ENCODE measurements around the gene MANBA. TPM values are rescaled to one million over a fixed set of nuclear protein-coding genes. Genes with fewer than 3 reads are reported as not detected.

MANBA gene
- total and polyA plus RNA-seq, 2 of the 4 experiments (the other 2 are of a cell fraction): 11.5 to 17.2 TPM

DNA sequence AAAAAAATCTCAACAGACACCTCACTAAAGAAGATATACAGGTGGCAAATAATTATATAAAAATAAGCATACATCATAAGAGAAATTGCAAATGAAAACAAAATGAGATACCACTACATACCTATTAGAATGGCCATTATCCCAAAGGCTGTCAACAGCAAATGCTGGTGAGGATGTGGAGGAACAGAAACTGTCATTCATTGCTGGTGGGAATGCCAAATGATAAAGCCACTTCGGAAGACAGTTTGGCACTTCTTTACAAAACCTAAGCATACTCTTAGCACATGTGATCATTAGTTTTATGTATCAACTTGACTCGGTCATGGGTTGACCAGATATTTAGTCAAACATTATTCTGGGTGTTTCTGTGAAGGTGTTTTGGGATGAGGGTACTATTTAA lies 13.5 kb upstream of the MANBA start:
- CTCF ChIA-PET: no interaction called here
- Histone ChIP-seq H4K91ac (ENCODE audit: insufficient read depth, low read depth, low read length) (no peak overlapping the region), H3K27me3 (ENCODE audit: control insufficient read depth, insufficient read depth, low read length) (no peaks in the 10 kb centered on the region), H2AK5ac (ENCODE audit: low read depth, low read length) (no peak overlapping the region), H2BK5ac (ENCODE audit: low read depth, low read length, poor library complexity, severe bottlenecking) (no peak overlapping the region), H2BK120ac (ENCODE audit: low read depth, low read length) (no peak overlapping the region), H3K23ac (ENCODE audit: low read depth, low read length) (no peak overlapping the region), H3K9me1 (ENCODE audit: insufficient read depth, low read length) (no peaks in the 10 kb centered on the region), H3K14ac (replicated peaks; ENCODE audit: low read depth, low read length) (no peak overlapping the region), H3K4me1 (ENCODE audit: control insufficient read depth, insufficient read depth, low read length) (no peaks in the 10 kb centered on the region), H3K27ac (ENCODE audit: insufficient read depth, low read length) (no peak overlapping the region), H3K4me3 (ENCODE audit: insufficient read depth, low read depth, low read length) (no peak overlapping the region), H2AK9ac (replicated peaks; ENCODE audit: low read depth, low read length, poor library complexity) (no peak overlapping the region), H3K18ac (ENCODE audit: low read depth, low read length) (no peak overlapping the region), H3K79me1 (ENCODE audit: low read depth in 1 of 2, low read length in 2 of 2) (no peaks in the 10 kb centered on the region), H4K20me1 (ENCODE audit: insufficient read depth, low read length) (no peaks in the 10 kb centered on the region), H3K56ac (ENCODE audit: extremely low read depth, insufficient read depth, low read length) (no peak overlapping the region), H2BK15ac (ENCODE audit: low read depth, low read length) (no peak overlapping the region), H4K5ac (ENCODE audit: low read depth, low read length) (no peak overlapping the region), H2BK20ac (ENCODE audit: low read depth, low read length) (no peak overlapping the region), H3K9ac (ENCODE audit: low read depth, low read length) (no peak overlapping the region), H3K36me3 (ENCODE audit: control insufficient read depth, insufficient read depth, low read length) (no peaks in the 10 kb centered on the region), H3K4me2 (ENCODE audit: low read depth, low read length) (no peak overlapping the region), H2AFZ (replicated peaks; ENCODE audit: low read length, poor library complexity) (no peak overlapping the region), H4K8ac (ENCODE audit: low read depth in 2 of 2, low read length in 2 of 2) (no peak overlapping the region), H3K9me3 (ENCODE audit: control insufficient read depth, insufficient read depth, low read length) (no peaks in the 10 kb centered on the region), H3K4ac (ENCODE audit: low read depth, low read length) (no peak overlapping the region)
- BruUV-seq (replicated peaks): no TSS peak
- POLR2A ChIA-PET (ENCODE audit: unreplicated experiment): no interaction called here
- in situ Hi-C loops (cut with MboI; ENCODE audit: low sequenced_read_pairs): no loop called here
- 80% methylated on average over 1 of the region's 2 CpGs; no CpG with 5 or more reads in 1 of the 2 experiments for WGBS, 2 experiments (ENCODE audit: extremely low coverage in 2 of 2, insufficient read length in 1 of 2)
- ATAC-seq (ENCODE audit: low read depth) (no peak), DNase-seq (no peak)
- intact Hi-C loops (cut with micrococcal nuclease): no loop called here
- dilution Hi-C loops (cut with HindIII; ENCODE audit: low sequenced_read_pairs, unreplicated experiment): no loop called here
- TF ChIP-seq, protein P1, sequence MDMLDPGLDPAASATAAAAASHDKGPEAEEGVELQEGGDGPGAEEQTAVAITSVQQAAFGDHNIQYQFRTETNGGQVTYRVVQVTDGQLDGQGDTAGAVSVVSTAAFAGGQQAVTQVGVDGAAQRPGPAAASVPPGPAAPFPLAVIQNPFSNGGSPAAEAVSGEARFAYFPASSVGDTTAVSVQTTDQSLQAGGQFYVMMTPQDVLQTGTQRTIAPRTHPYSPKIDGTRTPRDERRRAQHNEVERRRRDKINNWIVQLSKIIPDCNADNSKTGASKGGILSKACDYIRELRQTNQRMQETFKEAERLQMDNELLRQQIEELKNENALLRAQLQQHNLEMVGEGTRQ (IDR thresholded peaks at IDR 0.05; ENCODE audit: low read depth, low read length): no peak
- TF ChIP-seq RAD21 (IDR thresholded peaks at IDR 0.05; ENCODE audit: low read length): no peak
- no peak for TF ChIP-seq MAZ (IDR thresholded peaks at IDR 0.05; ENCODE audit: borderline replicate concordance, low read depth, low read length)
- no peak for TF ChIP-seq MXI1 (IDR thresholded peaks at IDR 0.05; ENCODE audit: borderline replicate concordance, low read depth, low read length)
- no peak for TF ChIP-seq MAFK (IDR thresholded peaks at IDR 0.05; ENCODE audit: low read depth, low read length)
- no peak for TF ChIP-seq FOS (IDR thresholded peaks at IDR 0.05; ENCODE audit: low read depth, low read length)
- no peak for TF ChIP-seq POLR2A (IDR thresholded peaks at IDR 0.05; ENCODE audit: low read depth, low read length)
- no peak for TF ChIP-seq CEBPB (IDR thresholded peaks at IDR 0.05; ENCODE audit: low read depth, low read length)
- TF ChIP-seq, protein P2, sequence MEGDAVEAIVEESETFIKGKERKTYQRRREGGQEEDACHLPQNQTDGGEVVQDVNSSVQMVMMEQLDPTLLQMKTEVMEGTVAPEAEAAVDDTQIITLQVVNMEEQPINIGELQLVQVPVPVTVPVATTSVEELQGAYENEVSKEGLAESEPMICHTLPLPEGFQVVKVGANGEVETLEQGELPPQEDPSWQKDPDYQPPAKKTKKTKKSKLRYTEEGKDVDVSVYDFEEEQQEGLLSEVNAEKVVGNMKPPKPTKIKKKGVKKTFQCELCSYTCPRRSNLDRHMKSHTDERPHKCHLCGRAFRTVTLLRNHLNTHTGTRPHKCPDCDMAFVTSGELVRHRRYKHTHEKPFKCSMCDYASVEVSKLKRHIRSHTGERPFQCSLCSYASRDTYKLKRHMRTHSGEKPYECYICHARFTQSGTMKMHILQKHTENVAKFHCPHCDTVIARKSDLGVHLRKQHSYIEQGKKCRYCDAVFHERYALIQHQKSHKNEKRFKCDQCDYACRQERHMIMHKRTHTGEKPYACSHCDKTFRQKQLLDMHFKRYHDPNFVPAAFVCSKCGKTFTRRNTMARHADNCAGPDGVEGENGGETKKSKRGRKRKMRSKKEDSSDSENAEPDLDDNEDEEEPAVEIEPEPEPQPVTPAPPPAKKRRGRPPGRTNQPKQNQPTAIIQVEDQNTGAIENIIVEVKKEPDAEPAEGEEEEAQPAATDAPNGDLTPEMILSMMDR (conservative IDR thresholded peaks at IDR 0.05; ENCODE audit: low read depth, low read length): no peak
- TF ChIP-seq SMC3 (IDR thresholded peaks at IDR 0.05; ENCODE audit: low read depth, low read length): no peak
- no peak for TF ChIP-seq RFX5 (IDR thresholded peaks at IDR 0.05; ENCODE audit: low read depth, low read length)
- no peak for TF ChIP-seq CHD1 (IDR thresholded peaks at IDR 0.05; ENCODE audit: low read depth, low read length)
- TF ChIP-seq BHLHE40 (IDR thresholded peaks at IDR 0.05; ENCODE audit: low read depth, low read length): no peak
- TF ChIP-seq, protein P3, sequence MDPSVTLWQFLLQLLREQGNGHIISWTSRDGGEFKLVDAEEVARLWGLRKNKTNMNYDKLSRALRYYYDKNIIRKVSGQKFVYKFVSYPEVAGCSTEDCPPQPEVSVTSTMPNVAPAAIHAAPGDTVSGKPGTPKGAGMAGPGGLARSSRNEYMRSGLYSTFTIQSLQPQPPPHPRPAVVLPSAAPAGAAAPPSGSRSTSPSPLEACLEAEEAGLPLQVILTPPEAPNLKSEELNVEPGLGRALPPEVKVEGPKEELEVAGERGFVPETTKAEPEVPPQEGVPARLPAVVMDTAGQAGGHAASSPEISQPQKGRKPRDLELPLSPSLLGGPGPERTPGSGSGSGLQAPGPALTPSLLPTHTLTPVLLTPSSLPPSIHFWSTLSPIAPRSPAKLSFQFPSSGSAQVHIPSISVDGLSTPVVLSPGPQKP (IDR thresholded peaks at IDR 0.05; ENCODE audit: borderline replicate concordance, low read depth, low read length): no peak
- TF ChIP-seq RCOR1 (IDR thresholded peaks at IDR 0.05; ENCODE audit: insufficient replicate concordance, low read length): no peak
- TF ChIP-seq NFE2L2 (IDR thresholded peaks at IDR 0.05; ENCODE audit: low read depth, low read length): no peak
